ENCODE measurements around the gene PEX26. TPM values are rescaled to one million over a fixed set of nuclear protein-coding genes. Genes with fewer than 3 reads are reported as not detected.

PEX26 gene
- total and polyA plus RNA-seq, 2 experiments from 2014 or later, result 4.0 to 48.9 TPM

DNA sequence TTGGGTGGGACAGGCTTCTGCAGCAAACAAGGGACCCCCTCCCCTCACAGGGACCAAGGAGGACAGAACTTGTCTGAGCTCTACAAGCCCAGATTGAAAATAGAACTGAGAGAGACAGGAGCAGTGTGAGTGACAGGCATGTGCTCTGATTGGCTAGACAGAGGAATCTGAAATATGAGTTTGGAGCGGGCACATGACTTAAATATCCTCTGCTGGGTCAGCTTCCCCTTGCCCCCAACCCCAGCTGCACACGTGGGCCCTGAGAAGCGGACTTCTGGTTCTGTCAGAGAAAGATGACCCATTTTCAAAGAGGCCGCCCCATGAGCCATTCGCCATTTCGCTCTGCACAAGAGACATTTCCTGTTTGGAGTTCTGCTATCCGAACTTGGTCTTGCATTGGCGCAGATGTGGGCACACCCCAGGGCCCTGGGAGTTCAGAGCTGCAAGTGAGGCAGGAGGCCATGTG is 38.1 kb downstream of the PEX26 start (continued):
- TF ChIP-seq, protein P1, sequence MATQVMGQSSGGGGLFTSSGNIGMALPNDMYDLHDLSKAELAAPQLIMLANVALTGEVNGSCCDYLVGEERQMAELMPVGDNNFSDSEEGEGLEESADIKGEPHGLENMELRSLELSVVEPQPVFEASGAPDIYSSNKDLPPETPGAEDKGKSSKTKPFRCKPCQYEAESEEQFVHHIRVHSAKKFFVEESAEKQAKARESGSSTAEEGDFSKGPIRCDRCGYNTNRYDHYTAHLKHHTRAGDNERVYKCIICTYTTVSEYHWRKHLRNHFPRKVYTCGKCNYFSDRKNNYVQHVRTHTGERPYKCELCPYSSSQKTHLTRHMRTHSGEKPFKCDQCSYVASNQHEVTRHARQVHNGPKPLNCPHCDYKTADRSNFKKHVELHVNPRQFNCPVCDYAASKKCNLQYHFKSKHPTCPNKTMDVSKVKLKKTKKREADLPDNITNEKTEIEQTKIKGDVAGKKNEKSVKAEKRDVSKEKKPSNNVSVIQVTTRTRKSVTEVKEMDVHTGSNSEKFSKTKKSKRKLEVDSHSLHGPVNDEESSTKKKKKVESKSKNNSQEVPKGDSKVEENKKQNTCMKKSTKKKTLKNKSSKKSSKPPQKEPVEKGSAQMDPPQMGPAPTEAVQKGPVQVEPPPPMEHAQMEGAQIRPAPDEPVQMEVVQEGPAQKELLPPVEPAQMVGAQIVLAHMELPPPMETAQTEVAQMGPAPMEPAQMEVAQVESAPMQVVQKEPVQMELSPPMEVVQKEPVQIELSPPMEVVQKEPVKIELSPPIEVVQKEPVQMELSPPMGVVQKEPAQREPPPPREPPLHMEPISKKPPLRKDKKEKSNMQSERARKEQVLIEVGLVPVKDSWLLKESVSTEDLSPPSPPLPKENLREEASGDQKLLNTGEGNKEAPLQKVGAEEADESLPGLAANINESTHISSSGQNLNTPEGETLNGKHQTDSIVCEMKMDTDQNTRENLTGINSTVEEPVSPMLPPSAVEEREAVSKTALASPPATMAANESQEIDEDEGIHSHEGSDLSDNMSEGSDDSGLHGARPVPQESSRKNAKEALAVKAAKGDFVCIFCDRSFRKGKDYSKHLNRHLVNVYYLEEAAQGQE (IDR thresholded peaks at IDR 0.05; ENCODE audit: unreplicated experiment), result no peak
- TF ChIP-seq ZNF331 (CRISPR knock-in tag; IDR thresholded peaks at IDR 0.05; ENCODE audit: low read depth), result no peak
- no peak for TF ChIP-seq POLR2AphosphoS5 (IDR thresholded peaks at IDR 0.05; ENCODE audit: low read depth)
- TF ChIP-seq EZH2phosphoT487 (IDR thresholded peaks at IDR 0.05; ENCODE audit: unreplicated experiment), result no peak
- TF ChIP-seq, protein P2, sequence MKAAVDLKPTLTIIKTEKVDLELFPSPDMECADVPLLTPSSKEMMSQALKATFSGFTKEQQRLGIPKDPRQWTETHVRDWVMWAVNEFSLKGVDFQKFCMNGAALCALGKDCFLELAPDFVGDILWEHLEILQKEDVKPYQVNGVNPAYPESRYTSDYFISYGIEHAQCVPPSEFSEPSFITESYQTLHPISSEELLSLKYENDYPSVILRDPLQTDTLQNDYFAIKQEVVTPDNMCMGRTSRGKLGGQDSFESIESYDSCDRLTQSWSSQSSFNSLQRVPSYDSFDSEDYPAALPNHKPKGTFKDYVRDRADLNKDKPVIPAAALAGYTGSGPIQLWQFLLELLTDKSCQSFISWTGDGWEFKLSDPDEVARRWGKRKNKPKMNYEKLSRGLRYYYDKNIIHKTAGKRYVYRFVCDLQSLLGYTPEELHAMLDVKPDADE (IDR thresholded peaks at IDR 0.05), result no peak
- no peak for TF ChIP-seq EZH2 (IDR thresholded peaks at IDR 0.05; ENCODE audit: low read depth, unreplicated experiment)
- no peak for TF ChIP-seq NANOG (IDR thresholded peaks at IDR 0.05; ENCODE audit: borderline replicate concordance)
- no peak for TF ChIP-seq JUNB (IDR thresholded peaks at IDR 0.05; ENCODE audit: unreplicated experiment)
- TF ChIP-seq STAT1 (IDR thresholded peaks at IDR 0.05; ENCODE audit: unreplicated experiment), result no peak

DNA sequence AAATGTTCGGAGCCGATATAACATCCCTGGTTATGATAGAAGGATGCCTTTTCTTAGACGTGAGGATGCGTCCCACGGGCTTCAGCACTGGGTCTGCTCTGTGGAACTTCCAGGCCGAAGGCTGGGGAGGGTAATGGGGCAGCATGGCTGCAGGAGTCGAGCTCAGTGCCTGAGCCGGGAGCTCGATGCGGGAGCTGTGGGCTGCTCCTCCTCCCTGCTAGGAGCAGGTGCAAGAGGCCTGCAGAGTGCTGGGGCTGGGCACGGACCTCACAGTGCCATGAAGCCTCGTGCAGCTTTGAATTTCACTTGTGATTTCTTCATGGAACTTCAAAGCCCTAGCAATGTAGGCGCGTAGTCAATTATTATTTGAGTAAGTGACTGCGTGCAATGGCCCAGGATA is 38.8 kb downstream of the PEX26 start:
- no peak overlapping the region for H3K27ac ChIP-seq (ENCODE audit: low read depth)
- Mint-ChIP-seq H3K27ac (no peak overlapping the region), H3K9me3 (no peaks in the 10 kb centered on the region), H3K36me3 (ENCODE audit: low read depth) (no peaks in the 10 kb centered on the region), H3K4me3 (no peak overlapping the region), H3K4me1 (peaks cover 6% of the 10 kb centered on the region; the same call in 2 of the 3 replicates), H3K27me3 (ENCODE audit: insufficient read depth, low read depth, poor library complexity) (peaks cover 8% of the 10 kb centered on the region)
- H3F3A ChIP-seq (replicated peaks; ENCODE audit: low read depth), result no peaks in the 10 kb centered on the region
- no peak for TF ChIP-seq EZH2phosphoT487 (IDR thresholded peaks at IDR 0.05; ENCODE audit: unreplicated experiment)
- TF ChIP-seq, protein P3, sequence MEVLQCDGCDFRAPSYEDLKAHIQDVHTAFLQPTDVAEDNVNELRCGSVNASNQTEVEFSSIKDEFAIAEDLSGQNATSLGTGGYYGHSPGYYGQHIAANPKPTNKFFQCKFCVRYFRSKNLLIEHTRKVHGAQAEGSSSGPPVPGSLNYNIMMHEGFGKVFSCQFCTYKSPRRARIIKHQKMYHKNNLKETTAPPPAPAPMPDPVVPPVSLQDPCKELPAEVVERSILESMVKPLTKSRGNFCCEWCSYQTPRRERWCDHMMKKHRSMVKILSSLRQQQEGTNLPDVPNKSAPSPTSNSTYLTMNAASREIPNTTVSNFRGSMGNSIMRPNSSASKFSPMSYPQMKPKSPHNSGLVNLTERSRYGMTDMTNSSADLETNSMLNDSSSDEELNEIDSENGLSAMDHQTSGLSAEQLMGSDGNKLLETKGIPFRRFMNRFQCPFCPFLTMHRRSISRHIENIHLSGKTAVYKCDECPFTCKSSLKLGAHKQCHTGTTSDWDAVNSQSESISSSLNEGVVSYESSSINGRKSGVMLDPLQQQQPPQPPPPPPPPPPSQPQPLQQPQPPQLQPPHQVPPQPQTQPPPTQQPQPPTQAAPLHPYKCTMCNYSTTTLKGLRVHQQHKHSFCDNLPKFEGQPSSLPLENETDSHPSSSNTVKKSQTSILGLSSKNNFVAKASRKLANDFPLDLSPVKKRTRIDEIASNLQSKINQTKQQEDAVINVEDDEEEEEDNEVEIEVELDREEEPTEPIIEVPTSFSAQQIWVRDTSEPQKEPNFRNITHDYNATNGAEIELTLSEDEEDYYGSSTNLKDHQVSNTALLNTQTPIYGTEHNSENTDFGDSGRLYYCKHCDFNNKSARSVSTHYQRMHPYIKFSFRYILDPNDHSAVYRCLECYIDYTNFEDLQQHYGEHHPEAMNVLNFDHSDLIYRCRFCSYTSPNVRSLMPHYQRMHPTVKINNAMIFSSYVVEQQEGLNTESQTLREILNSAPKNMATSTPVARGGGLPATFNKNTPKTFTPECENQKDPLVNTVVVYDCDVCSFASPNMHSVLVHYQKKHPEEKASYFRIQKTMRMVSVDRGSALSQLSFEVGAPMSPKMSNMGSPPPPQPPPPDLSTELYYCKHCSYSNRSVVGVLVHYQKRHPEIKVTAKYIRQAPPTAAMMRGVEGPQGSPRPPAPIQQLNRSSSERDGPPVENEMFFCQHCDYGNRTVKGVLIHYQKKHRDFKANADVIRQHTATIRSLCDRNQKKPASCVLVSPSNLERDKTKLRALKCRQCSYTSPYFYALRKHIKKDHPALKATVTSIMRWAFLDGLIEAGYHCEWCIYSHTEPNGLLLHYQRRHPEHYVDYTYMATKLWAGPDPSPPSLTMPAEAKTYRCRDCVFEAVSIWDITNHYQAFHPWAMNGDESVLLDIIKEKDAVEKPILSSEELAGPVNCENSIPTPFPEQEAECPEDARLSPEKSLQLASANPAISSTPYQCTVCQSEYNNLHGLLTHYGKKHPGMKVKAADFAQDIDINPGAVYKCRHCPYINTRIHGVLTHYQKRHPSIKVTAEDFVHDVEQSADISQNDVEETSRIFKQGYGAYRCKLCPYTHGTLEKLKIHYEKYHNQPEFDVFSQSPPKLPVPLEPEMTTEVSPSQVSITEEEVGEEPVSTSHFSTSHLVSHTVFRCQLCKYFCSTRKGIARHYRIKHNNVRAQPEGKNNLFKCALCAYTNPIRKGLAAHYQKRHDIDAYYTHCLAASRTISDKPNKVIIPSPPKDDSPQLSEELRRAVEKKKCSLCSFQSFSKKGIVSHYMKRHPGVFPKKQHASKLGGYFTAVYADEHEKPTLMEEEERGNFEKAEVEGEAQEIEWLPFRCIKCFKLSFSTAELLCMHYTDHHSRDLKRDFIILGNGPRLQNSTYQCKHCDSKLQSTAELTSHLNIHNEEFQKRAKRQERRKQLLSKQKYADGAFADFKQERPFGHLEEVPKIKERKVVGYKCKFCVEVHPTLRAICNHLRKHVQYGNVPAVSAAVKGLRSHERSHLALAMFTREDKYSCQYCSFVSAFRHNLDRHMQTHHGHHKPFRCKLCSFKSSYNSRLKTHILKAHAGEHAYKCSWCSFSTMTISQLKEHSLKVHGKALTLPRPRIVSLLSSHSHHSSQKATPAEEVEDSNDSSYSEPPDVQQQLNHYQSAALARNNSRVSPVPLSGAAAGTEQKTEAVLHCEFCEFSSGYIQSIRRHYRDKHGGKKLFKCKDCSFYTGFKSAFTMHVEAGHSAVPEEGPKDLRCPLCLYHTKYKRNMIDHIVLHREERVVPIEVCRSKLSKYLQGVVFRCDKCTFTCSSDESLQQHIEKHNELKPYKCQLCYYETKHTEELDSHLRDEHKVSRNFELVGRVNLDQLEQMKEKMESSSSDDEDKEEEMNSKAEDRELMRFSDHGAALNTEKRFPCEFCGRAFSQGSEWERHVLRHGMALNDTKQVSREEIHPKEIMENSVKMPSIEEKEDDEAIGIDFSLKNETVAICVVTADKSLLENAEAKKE (CRISPR knock-in tag; IDR thresholded peaks at IDR 0.05), result no peak
- TF ChIP-seq NANOG (IDR thresholded peaks at IDR 0.05; ENCODE audit: borderline replicate concordance), result no peak
- no peak overlapping the region for H3K4me3 ChIP-seq
- no peak overlapping the region for H3K4me2 ChIP-seq
- H3K4me1 ChIP-seq (ENCODE audit: insufficient read depth), result no peaks in the 10 kb centered on the region
- ATAC-seq (no peak), DNase-seq (ENCODE audit: low spot score) (no peak)
- no peak overlapping the region for H2AFZ ChIP-seq
- H3K79me2 ChIP-seq (replicated peaks; ENCODE audit: insufficient read depth), result no peaks in the 10 kb centered on the region
- H3K27me3 ChIP-seq (ENCODE audit: insufficient read depth), result peaks cover 10% of the 10 kb centered on the region
- H4K20me1 ChIP-seq (replicated peaks; ENCODE audit: insufficient read depth), result no peaks in the 10 kb centered on the region
- no peaks in the 10 kb centered on the region for H3K9me2 ChIP-seq (ENCODE audit: insufficient read depth)
- H3K36me3 ChIP-seq (ENCODE audit: insufficient read depth), result no peaks in the 10 kb centered on the region

Measured in GM23338 (cell line).